SK-N-MC (cell line): ENCODE results near the gene CCDC27.

Experiments used
- EZH2 ChIP-seq: fragments of 200-600 bp; sonication (generic); IDR thresholded peaks from one replicate; pipeline ENCODE4 v1.6.1; 2017; ENCODE audit warnings: antibody characterized with exemption
- POLR2AphosphoS5 ChIP-seq: IDR thresholded peaks from 2 replicates; pipeline ENCODE4 v1.6.1; 2012; ENCODE audit warnings: mild to moderate bottlenecking, low read depth, low read length, borderline replicate concordance

DNA sequence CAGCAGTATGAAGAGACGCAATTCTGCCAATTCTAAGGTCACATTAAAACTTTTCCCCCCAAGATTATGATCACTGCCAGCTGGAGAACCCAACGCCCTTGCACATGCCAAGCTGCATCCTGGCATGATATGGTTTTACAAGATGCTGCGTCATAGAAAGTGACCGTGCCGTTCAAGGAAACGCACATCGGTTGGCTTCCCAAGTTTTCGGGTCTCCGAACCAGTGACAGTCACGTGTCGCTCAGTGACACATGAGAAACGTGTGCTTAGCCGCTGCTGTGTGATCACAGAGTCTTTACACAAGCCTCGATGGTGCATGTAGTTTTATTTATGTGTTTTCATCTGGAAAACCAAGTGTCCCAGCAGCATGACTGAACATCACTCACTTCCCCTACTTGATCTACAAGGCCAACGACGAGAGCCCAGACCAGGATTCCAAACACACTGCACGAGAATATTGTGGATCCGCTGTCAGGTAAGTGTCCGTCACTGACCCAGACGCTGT is 27.7 kb downstream of the CCDC27 start:
- TF ChIP-seq EZH2, result no peak
- TF ChIP-seq POLR2AphosphoS5, result no peak
